ENCODE results near the gene NSMCE1. TPM values are rescaled to one million over a fixed set of nuclear protein-coding genes. Genes with fewer than 3 reads are reported as not detected.

The NSMCE1 gene
- total RNA-seq, 1 experiment from 2014 or later, result 37.0 TPM

DNA sequence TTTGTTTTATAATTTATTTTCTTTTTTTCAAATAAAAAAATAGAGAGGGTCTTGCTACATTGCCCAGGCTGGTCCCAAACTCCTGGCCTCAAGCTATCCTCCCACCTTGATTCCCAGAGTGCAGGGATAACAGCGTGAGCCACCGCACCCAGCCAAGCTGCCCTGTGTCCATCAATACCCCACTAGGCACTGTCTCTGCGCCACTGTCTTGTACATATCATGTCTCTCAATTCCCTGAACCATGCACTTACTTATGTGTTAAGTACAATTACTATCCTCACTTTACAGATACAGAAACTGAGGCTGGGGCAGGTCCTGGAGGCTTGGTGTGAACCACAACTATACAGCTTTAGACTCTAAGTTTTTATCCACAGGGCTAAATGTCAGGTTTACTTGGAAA is 11.7 kb downstream of the NSMCE1 start:
- Histone ChIP-seq H3K9me3 (no peaks in the 10 kb centered on the region), H3K27me3 (replicated peaks; ENCODE audit: control insufficient read depth, insufficient read depth, low read length) (no peaks in the 10 kb centered on the region), H3K4me3 (ENCODE audit: low read depth, low read length) (no peak overlapping the region), H3K4me1 (no peaks in the 10 kb centered on the region), H3K36me3 (ENCODE audit: control insufficient read depth, insufficient read depth, low read length) (no peaks in the 10 kb centered on the region; the same call in 1 of the 2 replicates)
- intact Hi-C loops (cut with micrococcal nuclease; ENCODE audit: unreplicated experiment), result no loop called here
- ChIA-PET CTCF (no interaction called here), POLR2A (no interaction called here)
- TF ChIP-seq, protein P1, sequence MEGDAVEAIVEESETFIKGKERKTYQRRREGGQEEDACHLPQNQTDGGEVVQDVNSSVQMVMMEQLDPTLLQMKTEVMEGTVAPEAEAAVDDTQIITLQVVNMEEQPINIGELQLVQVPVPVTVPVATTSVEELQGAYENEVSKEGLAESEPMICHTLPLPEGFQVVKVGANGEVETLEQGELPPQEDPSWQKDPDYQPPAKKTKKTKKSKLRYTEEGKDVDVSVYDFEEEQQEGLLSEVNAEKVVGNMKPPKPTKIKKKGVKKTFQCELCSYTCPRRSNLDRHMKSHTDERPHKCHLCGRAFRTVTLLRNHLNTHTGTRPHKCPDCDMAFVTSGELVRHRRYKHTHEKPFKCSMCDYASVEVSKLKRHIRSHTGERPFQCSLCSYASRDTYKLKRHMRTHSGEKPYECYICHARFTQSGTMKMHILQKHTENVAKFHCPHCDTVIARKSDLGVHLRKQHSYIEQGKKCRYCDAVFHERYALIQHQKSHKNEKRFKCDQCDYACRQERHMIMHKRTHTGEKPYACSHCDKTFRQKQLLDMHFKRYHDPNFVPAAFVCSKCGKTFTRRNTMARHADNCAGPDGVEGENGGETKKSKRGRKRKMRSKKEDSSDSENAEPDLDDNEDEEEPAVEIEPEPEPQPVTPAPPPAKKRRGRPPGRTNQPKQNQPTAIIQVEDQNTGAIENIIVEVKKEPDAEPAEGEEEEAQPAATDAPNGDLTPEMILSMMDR (IDR thresholded peaks at IDR 0.05; ENCODE audit: insufficient read depth in 1 of 2, low read depth in 1 of 2, low read length in 1 of 2, severe bottlenecking in 1 of 2, unreplicated experiment in 1 of 2), result no peak
- Mint-ChIP-seq H3K4me1 (ENCODE audit: low read depth, unreplicated experiment) (peaks cover 15% of the 10 kb centered on the region), H3K27me3 (ENCODE audit: insufficient read depth, unreplicated experiment) (no peaks in the 10 kb centered on the region), H3K4me3 (ENCODE audit: unreplicated experiment) (no peak overlapping the region), H3K36me3 (ENCODE audit: insufficient read depth, unreplicated experiment) (peaks cover 8% of the 10 kb centered on the region), H3K9me3 (ENCODE audit: unreplicated experiment) (no peaks in the 10 kb centered on the region), H3K27ac (ENCODE audit: unreplicated experiment) (no peak overlapping the region)
- BruUV-seq (replicated peaks), result no TSS peak
- no peak for DNase-seq

DNA sequence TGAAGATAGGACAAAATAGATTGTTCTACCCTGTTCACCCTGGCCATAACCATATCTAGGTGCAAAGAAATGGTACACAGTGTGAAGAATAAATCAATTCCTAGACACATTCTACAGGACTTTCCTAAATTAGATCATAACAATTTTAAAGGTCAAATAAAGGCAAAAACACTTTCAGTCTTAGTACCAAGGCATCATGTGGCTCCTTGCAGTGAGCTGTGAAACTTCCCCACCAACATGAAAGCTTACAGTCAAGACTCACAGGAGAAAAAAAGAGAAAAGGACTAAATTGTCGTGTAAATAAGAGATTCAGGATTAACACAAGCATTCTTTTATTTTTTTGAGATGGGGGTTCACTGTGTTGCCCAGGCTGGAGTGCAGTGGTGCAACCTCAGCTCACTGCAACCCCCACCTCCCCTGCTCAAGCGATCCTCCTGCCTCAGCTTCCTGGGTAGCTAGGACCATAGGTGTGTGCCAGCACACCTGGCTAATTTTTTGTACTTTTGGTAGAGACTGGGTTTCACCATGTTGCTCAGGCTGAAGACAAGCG is 14.2 kb downstream of the NSMCE1 start:
- peaks cover 14% of the 10 kb centered on the region for H3K4me1 Mint-ChIP-seq (ENCODE audit: low read depth, unreplicated experiment)
- H3K4me3 ChIP-seq (ENCODE audit: low read depth, low read length), result no peak overlapping the region
- intact Hi-C loops (cut with micrococcal nuclease; ENCODE audit: unreplicated experiment), result no loop called here
- H3K9me3 Mint-ChIP-seq (ENCODE audit: unreplicated experiment), result no peaks in the 10 kb centered on the region
- no peak overlapping the region for H3K27ac Mint-ChIP-seq (ENCODE audit: unreplicated experiment)
- DNase-seq, result no peak
- H3K4me3 Mint-ChIP-seq (ENCODE audit: unreplicated experiment), result no peak overlapping the region
- H3K27me3 Mint-ChIP-seq (ENCODE audit: insufficient read depth, unreplicated experiment), result no peaks in the 10 kb centered on the region
- H3K36me3 Mint-ChIP-seq (ENCODE audit: insufficient read depth, unreplicated experiment), result peaks cover 10% of the 10 kb centered on the region
- H3K4me1 ChIP-seq, result no peaks in the 10 kb centered on the region
- no TSS peak for BruUV-seq (replicated peaks)
- CTCF ChIA-PET, result no interaction called here
- no peaks in the 10 kb centered on the region; the same call in 1 of the 2 replicates for H3K36me3 ChIP-seq (ENCODE audit: control insufficient read depth, insufficient read depth, low read length)
- no peaks in the 10 kb centered on the region; the same call in 1 of the 2 replicates for H3K9me3 ChIP-seq
- H3K27me3 ChIP-seq (replicated peaks; ENCODE audit: control insufficient read depth, insufficient read depth, low read length), result no peaks in the 10 kb centered on the region
- POLR2A ChIA-PET, result no interaction called here
- TF ChIP-seq, protein P1 (IDR thresholded peaks at IDR 0.05; ENCODE audit: insufficient read depth in 1 of 2, low read depth in 1 of 2, low read length in 1 of 2, severe bottlenecking in 1 of 2, unreplicated experiment in 1 of 2), result no peak

DNA sequence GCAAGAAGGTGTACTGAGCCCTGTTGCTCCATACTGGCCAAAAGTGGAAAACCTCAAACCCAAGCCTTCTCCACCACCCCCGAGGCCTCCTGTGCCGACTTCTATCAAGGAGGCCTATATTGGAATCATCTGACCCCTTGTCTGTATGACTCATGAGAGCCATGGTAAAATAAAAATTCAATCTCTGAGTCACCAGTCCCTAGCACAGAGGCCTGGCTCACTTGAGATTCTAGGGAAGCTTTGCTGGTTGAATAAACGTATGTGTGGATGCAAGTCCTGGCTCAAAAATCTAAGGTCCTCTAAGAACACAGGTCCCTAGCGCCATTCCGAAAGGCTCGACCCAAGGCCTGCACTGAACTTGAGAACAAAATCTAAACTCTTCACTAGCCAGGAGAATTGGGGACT is 15.0 kb downstream of the NSMCE1 start:
- Mint-ChIP-seq H3K27ac (ENCODE audit: unreplicated experiment) (no peak overlapping the region), H3K4me1 (ENCODE audit: low read depth, unreplicated experiment) (peaks cover 8% of the 10 kb centered on the region), H3K27me3 (ENCODE audit: insufficient read depth, unreplicated experiment) (no peaks in the 10 kb centered on the region), H3K36me3 (ENCODE audit: insufficient read depth, unreplicated experiment) (peaks cover 10% of the 10 kb centered on the region), H3K9me3 (ENCODE audit: unreplicated experiment) (no peaks in the 10 kb centered on the region), H3K4me3 (ENCODE audit: unreplicated experiment) (no peak overlapping the region)
- DNase-seq, result no peak
- CTCF ChIA-PET, result no interaction called here
- TF ChIP-seq, protein P1 (IDR thresholded peaks at IDR 0.05; ENCODE audit: insufficient read depth in 1 of 2, low read depth in 1 of 2, low read length in 1 of 2, severe bottlenecking in 1 of 2, unreplicated experiment in 1 of 2), result no peak
- POLR2A ChIA-PET, result no interaction called here
- Histone ChIP-seq H3K4me3 (ENCODE audit: low read depth, low read length) (no peak overlapping the region), H3K9me3 (no peaks in the 10 kb centered on the region; the same call in 1 of the 2 replicates), H3K36me3 (ENCODE audit: control insufficient read depth, insufficient read depth, low read length) (no peaks in the 10 kb centered on the region; the same call in 1 of the 2 replicates), H3K4me1 (no peaks in the 10 kb centered on the region), H3K27me3 (replicated peaks; ENCODE audit: control insufficient read depth, insufficient read depth, low read length) (no peaks in the 10 kb centered on the region)
- no TSS peak for BruUV-seq (replicated peaks)
- intact Hi-C loops (cut with micrococcal nuclease; ENCODE audit: unreplicated experiment), result no loop called here

Measured in Caco-2 (cell line).